ENCODE data around the gene CTBS.
"Not testable (repeated sequence)": the region's sequence is repeated elsewhere in the genome, so short reads cannot be mapped to it uniquely, and the experiment has no call there.

CTBS gene

GRCh38 chr1:84508510-84508909 is 65.7 kb downstream of the CTBS start:
- H3K36me3 ChIP-seq (replicated peaks; ENCODE audit: insufficient read depth, low read length) = no peaks in the 10 kb centered on the region
- H3K27me3 ChIP-seq (replicated peaks; ENCODE audit: insufficient read depth, low read length) = no peaks in the 10 kb centered on the region
- no peak overlapping the region for H3K4me2 ChIP-seq (ENCODE audit: low read depth, low read length)
- no peaks in the 10 kb centered on the region for H4K20me1 ChIP-seq (ENCODE audit: insufficient read depth, low read length)
- TF ChIP-seq EZH2phosphoT487 (IDR thresholded peaks at IDR 0.05; ENCODE audit: low read length) (no peak), CTCF (IDR thresholded peaks at IDR 0.05; ENCODE audit: low read length) (no peak), EZH2 (optimal IDR thresholded peaks at IDR 0.05; ENCODE audit: low read depth, low read length) (no peak)
- H3K9ac ChIP-seq (ENCODE audit: low read length) = no peak overlapping the region
- H3K9me3 ChIP-seq (replicated peaks; ENCODE audit: insufficient read depth, low read length) = no peaks in the 10 kb centered on the region
- DNase-seq = no peak
- H3K79me2 ChIP-seq (ENCODE audit: low read length) = peaks cover 21% of the 10 kb centered on the region
- H3K4me1 ChIP-seq (ENCODE audit: low read length) = no peaks in the 10 kb centered on the region
- H3K27ac ChIP-seq (ENCODE audit: low read length) = no peak overlapping the region
- no peak overlapping the region for H2AFZ ChIP-seq (ENCODE audit: low read length)
- no peaks in the 10 kb centered on the region for H3K9me2 ChIP-seq (replicated peaks; ENCODE audit: insufficient read depth, low read length)
- no peak overlapping the region for H3K4me3 ChIP-seq (ENCODE audit: low read length)
- peaks cover 17% of the 10 kb centered on the region; the same call in 1 of the 2 replicates for H3F3A ChIP-seq (ENCODE audit: insufficient read depth, low read length)

GRCh38 chr1:84507887-84508286 is 66.4 kb downstream of the CTBS start:
- not testable (repeated sequence) for H3K27me3 ChIP-seq (replicated peaks; ENCODE audit: insufficient read depth, low read length); H4K20me1 ChIP-seq (ENCODE audit: insufficient read depth, low read length); DNase-seq; H3K9me3 ChIP-seq (replicated peaks; ENCODE audit: insufficient read depth, low read length); H3K4me1 ChIP-seq (ENCODE audit: low read length); H2AFZ ChIP-seq (ENCODE audit: low read length); H3K9me2 ChIP-seq (replicated peaks; ENCODE audit: insufficient read depth, low read length); H3K4me3 ChIP-seq (ENCODE audit: low read length); H3K9ac ChIP-seq (ENCODE audit: low read length); H3K36me3 ChIP-seq (replicated peaks; ENCODE audit: insufficient read depth, low read length); H3K27ac ChIP-seq (ENCODE audit: low read length)
- Histone ChIP-seq H3K79me2 (ENCODE audit: low read length) (peaks cover 27% of the 10 kb centered on the region), H3F3A (ENCODE audit: insufficient read depth, low read length) (peaks cover 17% of the 10 kb centered on the region; the same call in 1 of the 2 replicates), H3K4me2 (ENCODE audit: low read depth, low read length) (peak overlapping the region; percentile 62)

GRCh38 chr1:84506729-84507453 is 67.3 kb downstream of the CTBS start:
- Histone ChIP-seq H2AFZ (ENCODE audit: low read length) (peak overlapping the region; percentile 77), H3K4me2 (ENCODE audit: low read depth, low read length) (peak overlapping the region; percentile 62), H3K36me3 (replicated peaks; ENCODE audit: insufficient read depth, low read length) (no peaks in the 10 kb centered on the region), H3K4me3 (ENCODE audit: low read length) (peak overlapping the region; percentile 75), H3K4me1 (ENCODE audit: low read length) (no peaks in the 10 kb centered on the region), H4K20me1 (ENCODE audit: insufficient read depth, low read length) (no peaks in the 10 kb centered on the region), H3K27ac (ENCODE audit: low read length) (peak overlapping the region; percentile 76; the same call in 1 of the 2 replicates), H3K79me2 (ENCODE audit: low read length) (peaks cover 37% of the 10 kb centered on the region), H3K9ac (ENCODE audit: low read length) (peak overlapping the region; percentile 55; the same call in 1 of the 2 replicates), H3K9me2 (replicated peaks; ENCODE audit: insufficient read depth, low read length) (no peaks in the 10 kb centered on the region), H3F3A (ENCODE audit: insufficient read depth, low read length) (peaks cover 17% of the 10 kb centered on the region; the same call in 1 of the 2 replicates), H3K27me3 (replicated peaks; ENCODE audit: insufficient read depth, low read length) (no peaks in the 10 kb centered on the region), H3K9me3 (replicated peaks; ENCODE audit: insufficient read depth, low read length) (no peaks in the 10 kb centered on the region)
- no peak for TF ChIP-seq EZH2phosphoT487 (IDR thresholded peaks at IDR 0.05; ENCODE audit: low read length)
- no peak for TF ChIP-seq CTCF (IDR thresholded peaks at IDR 0.05; ENCODE audit: low read length)
- TF ChIP-seq EZH2 (optimal IDR thresholded peaks at IDR 0.05; ENCODE audit: low read depth, low read length) = no peak
- no peak for DNase-seq

All from MM.1S (cell line).